H1 (cell line): Measurements from ENCODE around the gene KLF9. TPM values are rescaled to one million over a fixed set of nuclear protein-coding genes. Genes with fewer than 3 reads are reported as not detected.

Experiments used
- CTCF ChIA-PET: fragments of 300-600 bp; sonication (Branson Sonifier 250); formaldehyde crosslinking; loops from one replicate; lab custom pipeline; 2021; ENCODE audit not compliant: partially characterized antibody; lab: Charles Lee
- POLR2A ChIA-PET: fragments of 300-600 bp; sonication (Branson Sonifier 250); formaldehyde crosslinking; loops from one replicate; lab custom pipeline; 2021; ENCODE audit warnings: inconsistent platforms; ENCODE audit not compliant: partially characterized antibody; lab: Charles Lee
- DNase-seq, 2 experiments: peaks; one replicate each; pipeline versions ENCODE4 v3.0.0 to v3.0.0-alpha.2; 2010 to 2022; ENCODE audit warnings: low spot score in 2 of 2, low read depth in 1 of 2, mixed read lengths in 1 of 2
- FAIRE-seq: peaks from 2 replicates; lab custom pipeline; 2011; peaks lifted over from hg19 to GRCh38; lab: Jason Lieb, UNC
- H2AFZ ChIP-seq: 2 replicates; pipeline ENCODE4 v1.8.1; 2012; ENCODE audit warnings: low read length, inconsistent platforms
- H2AK5ac ChIP-seq: 2 replicates; pipeline ENCODE4 v1.6.1; 2013; ENCODE audit warnings: low read depth, low read length
- H2BK120ac ChIP-seq: replicated peaks from 2 replicates; pipeline ENCODE3; 2013; ENCODE audit warnings: low read depth, low read length, inconsistent platforms
- H2BK12ac ChIP-seq: 2 replicates; pipeline ENCODE4 v1.6.1; 2013; ENCODE audit warnings: low read depth, low read length
- H2BK15ac ChIP-seq: 2 replicates; pipeline ENCODE4 v1.6.1; 2013; ENCODE audit warnings: low read length
- H2BK20ac ChIP-seq: 2 replicates; pipeline ENCODE4 v1.6.1; 2013; ENCODE audit warnings: low read length
- H2BK5ac ChIP-seq: 2 replicates; pipeline ENCODE4 v1.6.1; 2013; ENCODE audit warnings: low read depth, low read length
- H3K14ac ChIP-seq: 2 replicates; pipeline ENCODE4 v1.6.1; 2013; ENCODE audit warnings: inconsistent platforms; ENCODE audit not compliant: insufficient read length
- H3K18ac ChIP-seq: 2 replicates; pipeline ENCODE4 v1.6.1; 2013; ENCODE audit warnings: low read length; ENCODE audit errors: extremely low read depth
- H3K23ac ChIP-seq: 2 replicates; pipeline ENCODE4 v1.6.1; 2013; ENCODE audit warnings: inconsistent platforms; ENCODE audit not compliant: insufficient read length
- H3K23me2 ChIP-seq: 2 replicates; pipeline ENCODE4 v1.6.1; 2013; ENCODE audit warnings: low read depth, low read length
- H3K27ac ChIP-seq: 2 replicates; pipeline ENCODE4 v1.6.1; 2011; ENCODE audit warnings: low read depth, low read length, inconsistent platforms
- H3K27me3 ChIP-seq, 4 experiments: replicated peaks in 1 of 4; 1 replicate in 1 of 4; 2 replicates in 3 of 4; pipeline versions ENCODE4 v1.6.1 to v1.8.1; 2011 to 2013; ENCODE audit warnings: low read length in 3 of 4, mild to moderate bottlenecking in 3 of 4, inconsistent platforms in 2 of 4, mixed read lengths in 2 of 4, moderate library complexity in 1 of 4; ENCODE audit not compliant: control insufficient read depth in 3 of 4, insufficient read depth in 3 of 4; ENCODE audit errors: extremely low read depth in 1 of 4
- H3K36me3 ChIP-seq, 4 experiments: 2 replicates each; pipeline versions ENCODE4 v1.6.1 to v1.8.1; 2011 to 2013; ENCODE audit warnings: mild to moderate bottlenecking in 4 of 4, low read length in 3 of 4, moderate library complexity in 2 of 4, control low read depth in 1 of 4, inconsistent platforms in 1 of 4; ENCODE audit not compliant: insufficient read depth in 4 of 4, control insufficient read depth in 2 of 4
- H3K4ac ChIP-seq: replicated peaks from 2 replicates; pipeline ENCODE3; 2013; ENCODE audit warnings: low read length, low read depth, mixed read lengths, inconsistent platforms; ENCODE audit not compliant: insufficient read length
- H3K4me1 ChIP-seq, 4 experiments: replicated peaks in 1 of 4; 1 replicate in 1 of 4; 2 replicates in 3 of 4; pipeline versions ENCODE4 v1.6.1 to v1.8.1; 2011 to 2013; ENCODE audit warnings: low read length in 3 of 4, inconsistent platforms in 2 of 4, mixed read lengths in 1 of 4; ENCODE audit not compliant: insufficient read depth in 4 of 4, control insufficient read depth in 3 of 4
- H3K4me2 ChIP-seq, 2 experiments: 2 replicates each; pipeline versions ENCODE4 v1.6.1 to v1.8.1; 2011 to 2013; ENCODE audit warnings: low read depth in 2 of 2, low read length in 2 of 2, control low read depth in 1 of 2, inconsistent platforms in 1 of 2, mild to moderate bottlenecking in 1 of 2; ENCODE audit not compliant: insufficient read depth in 1 of 2
- H3K4me3 ChIP-seq, 4 experiments: fragments of 200-600, 300-600 bp in 1 of 4; sonication (generic), shearing (Covaris generic), sonication (Bioruptor Twin) in 1 of 4; 2 replicates each; pipeline versions ENCODE4 v1.5.1 to v1.8.1; 2011 to 2016; ENCODE audit warnings: low read length in 4 of 4, low read depth in 3 of 4, control low read depth in 2 of 4, inconsistent platforms in 2 of 4, mild to moderate bottlenecking in 2 of 4, mixed read lengths in 1 of 4, moderate library complexity in 1 of 4; ENCODE audit not compliant: insufficient read depth in 2 of 4; ENCODE audit errors: extremely low read depth in 1 of 4
- H3K56ac ChIP-seq: replicated peaks from 2 replicates; pipeline ENCODE3; 2013; ENCODE audit warnings: low read depth, mild to moderate bottlenecking, mixed read lengths, low read length, inconsistent platforms; ENCODE audit not compliant: insufficient read length
- H3K79me1 ChIP-seq: 2 replicates; pipeline ENCODE4 v1.6.1; 2013; ENCODE audit warnings: low read depth, low read length, control low read depth
- H3K79me2 ChIP-seq, 2 experiments: 2 replicates each; pipeline versions ENCODE4 v1.6.1 to v1.8.1; 2012 to 2013; ENCODE audit warnings: low read length in 2 of 2, mild to moderate bottlenecking in 2 of 2, inconsistent platforms in 1 of 2; ENCODE audit not compliant: insufficient read depth in 2 of 2, control insufficient read depth in 1 of 2
- H3K9ac ChIP-seq, 4 experiments: replicated peaks in 1 of 4; 1 replicate in 1 of 4; 2 replicates in 3 of 4; pipeline versions ENCODE4 v1.6.1 to v1.8.1; 2011 to 2013; ENCODE audit warnings: low read depth in 3 of 4, low read length in 3 of 4, control low read depth in 2 of 4, mild to moderate bottlenecking in 2 of 4, moderate library complexity in 2 of 4, inconsistent platforms in 1 of 4; ENCODE audit errors: extremely low read depth in 1 of 4
- H3K9me3 ChIP-seq, 2 experiments: 2 replicates each; pipeline versions ENCODE4 v1.6.1 to v1.8.1; 2012 to 2013; ENCODE audit warnings: mild to moderate bottlenecking in 2 of 2, moderate library complexity in 2 of 2, control low read depth in 1 of 2, inconsistent platforms in 1 of 2, low read depth in 1 of 2, low read length in 1 of 2, mixed read lengths in 1 of 2; ENCODE audit not compliant: insufficient read depth in 2 of 2
- H4K20me1 ChIP-seq, 2 experiments: replicated peaks in 1 of 2; 2 replicates each; pipeline versions ENCODE3 to v1.8.1; 2011 to 2013; ENCODE audit warnings: inconsistent platforms in 2 of 2, low read length in 2 of 2, mild to moderate bottlenecking in 1 of 2; ENCODE audit not compliant: insufficient read depth in 2 of 2, control insufficient read depth in 1 of 2
- H4K5ac ChIP-seq: 2 replicates; pipeline ENCODE4 v1.6.1; 2013; ENCODE audit warnings: low read length, low read depth, mixed read lengths, inconsistent platforms; ENCODE audit not compliant: insufficient read length
- H4K8ac ChIP-seq: 2 replicates; pipeline ENCODE4 v1.8.0; 2013; ENCODE audit warnings: mild to moderate bottlenecking, moderate library complexity, low read length, inconsistent platforms; ENCODE audit not compliant: insufficient read depth; ENCODE audit errors: extremely low read depth
- H4K91ac ChIP-seq: replicated peaks from 2 replicates; pipeline ENCODE3; 2013; ENCODE audit warnings: low read length, mixed read lengths, inconsistent platforms; ENCODE audit not compliant: insufficient read length
- CEBPB ChIP-seq: IDR thresholded peaks from 2 replicates; pipeline ENCODE4 v1.6.1; 2012; ENCODE audit warnings: low read depth, low read length
- CTBP2 ChIP-seq: IDR thresholded peaks from 2 replicates; pipeline ENCODE4 v1.7.0; 2011; ENCODE audit warnings: borderline replicate concordance, mild to moderate bottlenecking, moderate library complexity, mixed read lengths, low read length; ENCODE audit not compliant: insufficient read depth, insufficient read length
- KDM1A ChIP-seq: fragments of 200-600, 300-600 bp; sonication (generic); IDR thresholded peaks from 2 replicates; pipeline ENCODE4 v1.7.1; 2016; ENCODE audit warnings: mild to moderate bottlenecking, low read length, borderline replicate concordance
- KDM4A ChIP-seq: IDR thresholded peaks from one replicate; pipeline ENCODE4 v1.7.1; 2012; ENCODE audit warnings: low read depth, mild to moderate bottlenecking, moderate library complexity, low read length, inconsistent platforms; ENCODE audit not compliant: severe bottlenecking
- PHF8 ChIP-seq: fragments of 200-600 bp; sonication (generic); conservative IDR thresholded peaks from 2 replicates; pipeline ENCODE4 v1.7.1; 2012; ENCODE audit warnings: low read depth, mild to moderate bottlenecking, inconsistent platforms, low read length, moderate library complexity
- RAD21 ChIP-seq, 2 experiments: IDR thresholded peaks in 1 of 2; conservative IDR thresholded peaks in 1 of 2; 2 replicates each; pipeline ENCODE4 v1.6.1; 2011; ENCODE audit warnings: low read depth in 2 of 2, low read length in 2 of 2, improper control_type of control experiment in 1 of 2, inconsistent platforms in 1 of 2, mild to moderate bottlenecking in 1 of 2, moderate library complexity in 1 of 2
- WGBS, 2 experiments: shearing (Covaris generic) in 1 of 2; methylation state at CpG; one replicate each; pipeline versions ENCODE4 v1.1.6 to v1.1.7; 2013 to 2015; ENCODE audit warnings: low lambda C conversion rate in 2 of 2, mixed read lengths in 2 of 2, inconsistent platforms in 1 of 2, low coverage in 1 of 2, missing lambda C conversion rate in 1 of 2; ENCODE audit not compliant: insufficient replicate concordance in 2 of 2, insufficient coverage in 1 of 2, insufficient read length in 1 of 2; ENCODE audit errors: extremely low coverage in 1 of 2, missing lambda C conversion rate in 1 of 2; 5-methylcytosine and 5-hydroxymethylcytosine counted together
- polyA plus RNA-seq, 7 experiments: library from polyadenylated mRNA; depleted of rRNA in 3 of 7; stranded (reverse) in 5 of 7; unstranded in 2 of 7; fragments of >200 nt in 5 of 7; fragments of 200-250 nt in 2 of 7; gene quantifications; 1 replicate in 5 of 7; 2 replicates in 1 of 7; 4 replicates in 1 of 7; pipeline versions ENCODE4 v1.2.1 to v1.2.3, GENCODE V29; 2011 to 2013; ENCODE audit warnings: missing spikeins in 2 of 7, mixed read lengths in 2 of 7
- total RNA-seq: library from RNA; stranded (reverse); fragmentation: NEBNext Ultra II Directional; extraction: Animal tissue kit (Norgen Biotek cat#: 25700); gene quantifications from 2 replicates; pipeline ENCODE4 v1.2.1, GENCODE V29; 2021
- TF ChIP-seq, protein P1 (sequence below): IDR thresholded peaks from 2 replicates; pipeline ENCODE4 v1.6.1; 2011; ENCODE audit warnings: low read depth, mild to moderate bottlenecking, low read length; ENCODE audit not compliant: insufficient read depth
- TF ChIP-seq, protein P2 (sequence below), 3 experiments: IDR thresholded peaks; 1 replicate in 2 of 3; 2 replicates in 1 of 3; pipeline versions ENCODE4 v1.5.1 to v1.6.1; 2011; ENCODE audit warnings: low read length in 3 of 3, mild to moderate bottlenecking in 3 of 3, inconsistent platforms in 2 of 3, low read depth in 1 of 3, moderate library complexity in 1 of 3; ENCODE audit not compliant: insufficient read depth in 1 of 3; ENCODE audit errors: control extremely low read depth in 1 of 3

KLF9 gene
- total and polyA plus RNA-seq, 2 of the 8 experiments (the other 6 are each of a cell fraction or from before 2014, with no cell fraction given): 0.47 to 0.82 TPM

DNA sequence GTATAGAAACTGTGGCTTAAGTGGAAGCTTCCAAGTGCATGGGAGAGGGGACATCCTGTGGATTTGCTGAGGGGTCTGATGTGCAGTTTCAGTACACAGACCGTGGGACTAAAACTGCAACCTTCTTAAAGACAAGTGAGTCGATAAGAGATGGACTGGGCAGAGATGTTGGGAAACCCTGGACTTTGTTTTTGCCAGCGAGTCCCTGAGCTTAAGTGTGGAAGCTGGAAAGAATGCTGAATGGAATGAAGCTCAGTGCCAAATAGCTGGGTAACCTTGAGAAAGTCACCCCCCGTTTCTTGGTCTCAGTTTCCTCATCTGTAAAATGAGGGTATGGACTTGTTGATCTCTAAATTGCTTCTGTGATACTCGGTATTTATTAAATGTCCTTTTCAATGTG is 37.3 kb upstream of the KLF9 start:
- H4K8ac ChIP-seq: no peak overlapping the region
- CTCF ChIA-PET: no interaction called here
- H3K56ac ChIP-seq: no peak overlapping the region
- no peaks in the 10 kb centered on the region for H3K27me3 ChIP-seq
- no peak overlapping the region for H2AFZ ChIP-seq
- H4K20me1 ChIP-seq: no peaks in the 10 kb centered on the region
- no peak overlapping the region for H3K23ac ChIP-seq
- no peak overlapping the region for H2BK120ac ChIP-seq
- H3K18ac ChIP-seq: no peak overlapping the region
- no peaks in the 10 kb centered on the region for H3K4me1 ChIP-seq
- no peaks in the 10 kb centered on the region for H3K79me2 ChIP-seq
- no peak overlapping the region for H4K91ac ChIP-seq
- H2BK12ac ChIP-seq: no peak overlapping the region
- no peak overlapping the region for H3K9ac ChIP-seq
- DNase-seq (no peak), FAIRE-seq (no peak)
- H3K14ac ChIP-seq: no peak overlapping the region
- H3K9me3 ChIP-seq: no peaks in the 10 kb centered on the region
- H2BK20ac ChIP-seq: no peak overlapping the region
- POLR2A ChIA-PET: no interaction called here
- no peak overlapping the region for H3K4ac ChIP-seq
- H2BK5ac ChIP-seq: no peak overlapping the region
- no peaks in the 10 kb centered on the region for H3K36me3 ChIP-seq
- H2BK15ac ChIP-seq: no peak overlapping the region
- WGBS, 2 experiments: 94% methylated on average over 5 of the region's 5 CpGs; no CpG with 5 or more reads in 1 of the 2 experiments
- H2AK5ac ChIP-seq: no peak overlapping the region
- no peak overlapping the region for H4K5ac ChIP-seq
- H3K4me3 ChIP-seq: no peak overlapping the region
- H3K23me2 ChIP-seq: no peaks in the 10 kb centered on the region
- no peaks in the 10 kb centered on the region for H3K79me1 ChIP-seq
- H3K4me2 ChIP-seq: no peak overlapping the region
- no peak overlapping the region for H3K27ac ChIP-seq
- TF ChIP-seq CTBP2 (no peak), RAD21 (IDR thresholded peaks at IDR 0.05 in 1 of 2, conservative IDR thresholded peaks at IDR 0.05 in 1 of 2; ENCODE audit: low read depth in 2 of 2, low read length in 2 of 2) (no peak), KDM1A (no peak), CEBPB (no peak), KDM4A (no peak), PHF8 (no peak)
- TF ChIP-seq, protein P1, sequence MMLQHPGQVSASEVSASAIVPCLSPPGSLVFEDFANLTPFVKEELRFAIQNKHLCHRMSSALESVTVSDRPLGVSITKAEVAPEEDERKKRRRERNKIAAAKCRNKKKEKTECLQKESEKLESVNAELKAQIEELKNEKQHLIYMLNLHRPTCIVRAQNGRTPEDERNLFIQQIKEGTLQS: no peak
- TF ChIP-seq, protein P2, sequence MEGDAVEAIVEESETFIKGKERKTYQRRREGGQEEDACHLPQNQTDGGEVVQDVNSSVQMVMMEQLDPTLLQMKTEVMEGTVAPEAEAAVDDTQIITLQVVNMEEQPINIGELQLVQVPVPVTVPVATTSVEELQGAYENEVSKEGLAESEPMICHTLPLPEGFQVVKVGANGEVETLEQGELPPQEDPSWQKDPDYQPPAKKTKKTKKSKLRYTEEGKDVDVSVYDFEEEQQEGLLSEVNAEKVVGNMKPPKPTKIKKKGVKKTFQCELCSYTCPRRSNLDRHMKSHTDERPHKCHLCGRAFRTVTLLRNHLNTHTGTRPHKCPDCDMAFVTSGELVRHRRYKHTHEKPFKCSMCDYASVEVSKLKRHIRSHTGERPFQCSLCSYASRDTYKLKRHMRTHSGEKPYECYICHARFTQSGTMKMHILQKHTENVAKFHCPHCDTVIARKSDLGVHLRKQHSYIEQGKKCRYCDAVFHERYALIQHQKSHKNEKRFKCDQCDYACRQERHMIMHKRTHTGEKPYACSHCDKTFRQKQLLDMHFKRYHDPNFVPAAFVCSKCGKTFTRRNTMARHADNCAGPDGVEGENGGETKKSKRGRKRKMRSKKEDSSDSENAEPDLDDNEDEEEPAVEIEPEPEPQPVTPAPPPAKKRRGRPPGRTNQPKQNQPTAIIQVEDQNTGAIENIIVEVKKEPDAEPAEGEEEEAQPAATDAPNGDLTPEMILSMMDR (IDR thresholded peaks at IDR 0.05; ENCODE audit: control extremely low read depth in 1 of 3, insufficient read depth in 1 of 3, low read depth in 1 of 3, low read length in 3 of 3): no peak
